GM12865 (cell line): ENCODE results near the gene ITPRID2.

Experiments used
- DNase-seq: peaks from one replicate; pipeline ENCODE4 v3.0.0; 2010; ENCODE audit warnings: low read depth
- H3K4me3 ChIP-seq: 2 replicates; pipeline ENCODE4 v1.5.1; 2011; ENCODE audit warnings: mild to moderate bottlenecking, low read depth, low read length, control low read depth
- TF ChIP-seq, protein P1 (sequence below): IDR thresholded peaks from 2 replicates; pipeline ENCODE4 v1.5.1; 2011; ENCODE audit warnings: low read length, control low read depth, low read depth, inconsistent platforms; ENCODE audit not compliant: insufficient read depth; ENCODE audit errors: missing control alignments

The ITPRID2 gene

GRCh38 chr2:181900007-181900651 lies 8.6 kb downstream of the ITPRID2 start:
- no peak for DNase-seq
- H3K4me3 ChIP-seq, result no peak overlapping the region
- TF ChIP-seq, protein P1, sequence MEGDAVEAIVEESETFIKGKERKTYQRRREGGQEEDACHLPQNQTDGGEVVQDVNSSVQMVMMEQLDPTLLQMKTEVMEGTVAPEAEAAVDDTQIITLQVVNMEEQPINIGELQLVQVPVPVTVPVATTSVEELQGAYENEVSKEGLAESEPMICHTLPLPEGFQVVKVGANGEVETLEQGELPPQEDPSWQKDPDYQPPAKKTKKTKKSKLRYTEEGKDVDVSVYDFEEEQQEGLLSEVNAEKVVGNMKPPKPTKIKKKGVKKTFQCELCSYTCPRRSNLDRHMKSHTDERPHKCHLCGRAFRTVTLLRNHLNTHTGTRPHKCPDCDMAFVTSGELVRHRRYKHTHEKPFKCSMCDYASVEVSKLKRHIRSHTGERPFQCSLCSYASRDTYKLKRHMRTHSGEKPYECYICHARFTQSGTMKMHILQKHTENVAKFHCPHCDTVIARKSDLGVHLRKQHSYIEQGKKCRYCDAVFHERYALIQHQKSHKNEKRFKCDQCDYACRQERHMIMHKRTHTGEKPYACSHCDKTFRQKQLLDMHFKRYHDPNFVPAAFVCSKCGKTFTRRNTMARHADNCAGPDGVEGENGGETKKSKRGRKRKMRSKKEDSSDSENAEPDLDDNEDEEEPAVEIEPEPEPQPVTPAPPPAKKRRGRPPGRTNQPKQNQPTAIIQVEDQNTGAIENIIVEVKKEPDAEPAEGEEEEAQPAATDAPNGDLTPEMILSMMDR, result no peak

- no peak overlapping the region for H3K4me3 ChIP-seq
- TF ChIP-seq, protein P1, result no peak
- DNase-seq, result no peak
These were observed 11.1 kb downstream of the ITPRID2 start for GRCh38 chr2:181902625-181903024.

- DNase-seq, result peak; percentile 35
- no peak overlapping the region for H3K4me3 ChIP-seq
- TF ChIP-seq, protein P1, result peak; percentile 51
These were observed 12.6 kb downstream of the ITPRID2 start for GRCh38 chr2:181904022-181904632.

GRCh38 chr2:181907057-181907456 lies 15.5 kb downstream of the ITPRID2 start:
- peak; percentile 15 for DNase-seq
- TF ChIP-seq, protein P1, result no peak

DNA sequence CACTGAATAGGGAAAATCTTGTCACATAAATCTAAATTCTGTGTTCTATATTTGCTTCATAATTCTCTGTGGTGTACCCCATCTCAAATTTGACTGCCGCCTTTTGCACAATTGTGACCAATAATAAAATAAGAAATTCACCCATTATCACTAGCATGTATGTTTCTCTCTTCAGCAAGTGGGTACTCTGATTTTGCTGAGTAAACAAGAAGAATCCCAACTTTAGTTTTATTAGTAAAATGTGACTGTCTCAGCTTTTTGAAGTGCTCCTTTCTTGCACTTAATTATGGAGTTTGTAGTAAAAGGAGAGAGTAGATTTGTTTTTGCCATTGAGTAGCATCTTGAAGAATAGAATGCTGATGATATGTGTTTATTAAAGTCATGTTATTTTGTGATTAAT lies 16.1 kb downstream of the ITPRID2 start:
- DNase-seq, result no peak
- TF ChIP-seq, protein P1, result no peak
- no peak overlapping the region for H3K4me3 ChIP-seq

More at GRCh38 chr2:181907057-181907456, 15.5 kb downstream of the ITPRID2 start:
- no peak overlapping the region for H3K4me3 ChIP-seq

GRCh38 chr2:181910028-181910831 lies 18.7 kb downstream of the ITPRID2 start:
- TF ChIP-seq, protein P1, result no peak
- H3K4me3 ChIP-seq, result no peak overlapping the region
- DNase-seq, result peak; percentile 3
